HL-60 (cell line): Measurements from ENCODE around the gene POLR2F.

Source experiments
- CTCF ChIP-seq: IDR thresholded peaks from one replicate; pipeline ENCODE4 v1.5.1; 2011; ENCODE audit warnings: low read length, control low read depth, inconsistent platforms; ENCODE audit not compliant: insufficient read depth
- POLR2AphosphoS5 ChIP-seq: IDR thresholded peaks from 2 replicates; pipeline ENCODE4 v1.6.1; 2012; ENCODE audit warnings: low read depth

DNA sequence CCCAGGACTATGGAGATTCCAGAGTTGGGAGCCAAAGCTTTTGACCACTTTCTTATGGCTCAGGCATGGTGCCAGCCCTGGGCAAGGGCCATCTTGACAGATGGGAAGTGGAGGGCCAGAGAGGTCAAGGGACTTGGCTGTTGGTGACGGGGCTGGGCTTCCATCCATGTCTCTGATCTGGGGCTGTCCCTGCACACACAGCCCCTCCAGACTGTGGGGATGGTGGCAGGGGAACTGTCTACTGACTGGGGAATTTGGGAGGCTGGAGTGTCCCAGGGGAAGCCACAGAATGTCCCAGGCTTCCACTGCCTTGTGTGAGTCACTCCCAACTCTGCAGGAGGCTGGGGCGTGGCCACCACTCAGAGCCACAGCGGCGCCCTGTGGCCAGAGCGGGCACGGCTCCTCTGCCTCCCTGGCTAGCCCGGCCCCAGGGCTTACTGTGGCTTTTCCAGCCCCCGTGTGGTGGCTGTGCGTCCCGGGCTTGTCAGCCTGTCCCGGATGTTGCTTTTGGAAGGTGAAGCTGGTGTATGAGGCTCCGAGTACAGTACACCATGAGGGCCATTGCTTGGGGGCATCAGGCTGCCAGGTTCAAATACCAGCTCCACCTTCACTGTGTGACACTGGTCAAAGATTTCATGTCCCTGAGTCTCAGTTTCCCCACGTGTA is 19.7 kb upstream of the POLR2F start:
- TF ChIP-seq CTCF (peak; percentile 98), POLR2AphosphoS5 (no peak)
